ENCODE results near the gene TMEM213.
"Not testable (repeated sequence)": the region's sequence is repeated elsewhere in the genome, so short reads cannot be mapped to it uniquely, and the experiment has no call there.

The TMEM213 gene

GRCh38 chr7:138798836-138799235 is 1.0 kb downstream of the TMEM213 start:
- H3K4me3 ChIP-seq (ENCODE audit: low read depth, low read length), result no peak overlapping the region
- TF ChIP-seq CTCF (IDR thresholded peaks at IDR 0.05; ENCODE audit: low read depth, low read length), result no peak

- H3K4me3 ChIP-seq (ENCODE audit: low read depth, low read length), result no peak overlapping the region
- TF ChIP-seq CTCF (IDR thresholded peaks at IDR 0.05; ENCODE audit: low read depth, low read length), result no peak
Measured at GRCh38 chr7:138799336-138800000, 1.7 kb downstream of the TMEM213 start.

GRCh38 chr7:138801256-138801655 is 3.5 kb downstream of the TMEM213 start:
- TF ChIP-seq CTCF (IDR thresholded peaks at IDR 0.05; ENCODE audit: low read depth, low read length), result no peak
- H3K4me3 ChIP-seq (ENCODE audit: low read depth, low read length), result no peak overlapping the region

- no peak for TF ChIP-seq CTCF (IDR thresholded peaks at IDR 0.05; ENCODE audit: low read depth, low read length)
- no peak overlapping the region for H3K4me3 ChIP-seq (ENCODE audit: low read depth, low read length)
Measured at GRCh38 chr7:138802706-138803105, 4.9 kb downstream of the TMEM213 start.

GRCh38 chr7:138804618-138805017 is 6.8 kb downstream of the TMEM213 start:
- no peak for TF ChIP-seq CTCF (IDR thresholded peaks at IDR 0.05; ENCODE audit: low read depth, low read length)
- H3K4me3 ChIP-seq (ENCODE audit: low read depth, low read length), result no peak overlapping the region

DNA sequence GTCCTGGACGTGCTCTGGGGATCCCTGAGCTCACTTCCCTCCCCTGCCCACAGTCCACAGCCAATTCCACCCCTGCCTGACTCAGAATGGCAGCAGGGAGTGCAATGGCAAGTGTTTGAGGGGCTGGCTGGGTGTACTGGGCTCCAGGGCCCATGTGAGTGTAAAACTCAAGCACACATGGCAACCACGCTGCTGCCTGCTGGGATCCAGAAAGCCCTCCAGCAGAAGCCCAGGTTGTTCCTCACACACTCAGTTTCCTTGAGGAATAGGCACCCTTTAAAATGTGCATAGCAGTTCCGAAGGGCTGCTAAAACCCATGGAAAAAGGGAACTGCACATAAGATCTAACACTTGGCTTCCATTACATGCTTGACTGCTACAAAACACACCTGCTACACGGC is 11.6 kb downstream of the TMEM213 start:
- H3K4me3 ChIP-seq (ENCODE audit: low read depth, low read length), result no peak overlapping the region
- TF ChIP-seq CTCF (IDR thresholded peaks at IDR 0.05; ENCODE audit: low read depth, low read length), result no peak

GRCh38 chr7:138811327-138811726 is 13.5 kb downstream of the TMEM213 start:
- not testable (repeated sequence) for H3K4me3 ChIP-seq (ENCODE audit: low read depth, low read length)

- H3K4me3 ChIP-seq (ENCODE audit: low read depth, low read length), result no peak overlapping the region
- no peak for TF ChIP-seq CTCF (IDR thresholded peaks at IDR 0.05; ENCODE audit: low read depth, low read length)
Measured at GRCh38 chr7:138813945-138814344, 16.2 kb downstream of the TMEM213 start.

All from WI38 (cell line).